GM10248 (cell line): ENCODE measurements around the gene C9orf50.

Source experiments
- CTCF ChIA-PET: fragments of 300-600 bp; sonication (Branson Sonifier 250); formaldehyde crosslinking; extraction: SDS; loops from one replicate; lab custom pipeline; 2021; ENCODE audit warnings: antibody characterized with exemption; lab: Yijun Ruan, JAX
- POLR2A ChIA-PET: fragments of 350-650 bp; sonication (Branson Sonifier 250); formaldehyde crosslinking; extraction: SDS; loops from one replicate; lab custom pipeline; 2020; ENCODE audit warnings: antibody characterized with exemption; lab: Yijun Ruan, JAX
- DNase-seq: peaks from one replicate; pipeline ENCODE4 v3.0.0; 2012; ENCODE audit errors: extremely low spot score
- CTCF ChIP-seq: IDR thresholded peaks from 2 replicates; pipeline ENCODE4 v1.5.1; 2012; ENCODE audit warnings: mild to moderate bottlenecking, low read depth; ENCODE audit errors: extremely low read depth, missing control alignments, control extremely low read depth

The C9orf50 gene

GRCh38 chr9:129585352-129585751 is 35.5 kb downstream of the C9orf50 start:
- ChIA-PET CTCF (interaction anchor here (1.1 to 2.3 kb wide), 4 partner anchors 15 to 447 kb away, joined by 3 to 6 read pairs (median 4); no protein-coding TSS in a partner anchor), POLR2A (no interaction called here)
- TF ChIP-seq CTCF: no peak
- DNase-seq: no peak

GRCh38 chr9:129584136-129584535 is 36.8 kb downstream of the C9orf50 start:
- DNase-seq: peak; percentile 73
- ChIA-PET CTCF (interaction anchor here (0.7 to 2.3 kb wide), 11 partner anchors 9 to 453 kb away, joined by 3 to 6 read pairs (median 3); no protein-coding TSS in a partner anchor), POLR2A (no interaction called here)
- TF ChIP-seq CTCF: no peak

- ChIA-PET CTCF (interaction anchor here (1.1 to 2.3 kb wide), 9 partner anchors 9 to 452 kb away, joined by 3 to 6 read pairs (median 3); no protein-coding TSS in a partner anchor), POLR2A (no interaction called here)
- DNase-seq: no peak
- TF ChIP-seq CTCF: no peak
These were observed 37.4 kb downstream of the C9orf50 start for GRCh38 chr9:129583308-129584038.

- CTCF ChIA-PET: interaction anchor here (1.1 to 3.8 kb wide), 2 partner anchors 42 to 440 kb away, joined by 5 to 14 read pairs; no protein-coding TSS in a partner anchor
- POLR2A ChIA-PET: no interaction called here
- no peak for TF ChIP-seq CTCF
- DNase-seq: no peak
These were observed 38.0 kb downstream of the C9orf50 start for GRCh38 chr9:129582855-129583254.

GRCh38 chr9:129581505-129582189 is 39.3 kb downstream of the C9orf50 start:
- POLR2A ChIA-PET: no interaction called here
- TF ChIP-seq CTCF: no peak
- CTCF ChIA-PET: interaction anchor here (0.9 to 3.8 kb wide), 9 partner anchors 8 to 439 kb away, joined by 3 to 14 read pairs (median 5); no protein-coding TSS in a partner anchor
- DNase-seq: no peak

- ChIA-PET POLR2A (no interaction called here), CTCF (interaction anchor here (0.7 to 3.8 kb wide), 10 partner anchors 9 to 442 kb away, joined by 3 to 14 read pairs (median 4); no protein-coding TSS in a partner anchor)
- no peak for TF ChIP-seq CTCF
- peak; percentile 74 for DNase-seq
These were observed 40.5 kb downstream of the C9orf50 start for GRCh38 chr9:129580211-129580915.
